ENCODE results near the gene PARVB.

The PARVB gene

DNA sequence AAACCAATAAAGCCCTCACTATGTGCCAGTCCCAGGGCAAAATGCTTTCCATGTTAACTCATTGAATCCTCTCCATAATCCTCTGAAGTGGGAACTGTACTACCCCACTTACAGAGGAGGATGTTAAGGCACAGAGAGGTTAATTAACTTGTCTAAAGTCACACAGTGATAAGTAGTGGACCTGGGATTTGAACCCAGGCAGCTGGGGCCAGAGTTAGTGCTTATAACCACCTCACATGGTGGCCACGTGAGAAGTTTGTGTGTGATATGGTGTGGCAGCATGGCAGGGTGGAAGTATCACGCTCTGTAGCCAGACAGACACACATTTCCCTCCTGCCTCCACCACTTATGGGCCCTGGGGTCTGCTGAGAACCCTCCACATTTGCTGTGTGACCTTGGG lies 173.2 kb downstream of the PARVB start:
- Mint-ChIP-seq H3K27ac (no peak overlapping the region), H3K27me3 (ENCODE audit: low read depth, poor library complexity) (peaks cover 26% of the 10 kb centered on the region), H3K4me1 (peaks cover 9% of the 10 kb centered on the region), H3K9me3 (no peaks in the 10 kb centered on the region), H3K4me3 (no peak overlapping the region), H3K36me3 (ENCODE audit: low read depth) (no peaks in the 10 kb centered on the region)
- TF ChIP-seq, protein P1, sequence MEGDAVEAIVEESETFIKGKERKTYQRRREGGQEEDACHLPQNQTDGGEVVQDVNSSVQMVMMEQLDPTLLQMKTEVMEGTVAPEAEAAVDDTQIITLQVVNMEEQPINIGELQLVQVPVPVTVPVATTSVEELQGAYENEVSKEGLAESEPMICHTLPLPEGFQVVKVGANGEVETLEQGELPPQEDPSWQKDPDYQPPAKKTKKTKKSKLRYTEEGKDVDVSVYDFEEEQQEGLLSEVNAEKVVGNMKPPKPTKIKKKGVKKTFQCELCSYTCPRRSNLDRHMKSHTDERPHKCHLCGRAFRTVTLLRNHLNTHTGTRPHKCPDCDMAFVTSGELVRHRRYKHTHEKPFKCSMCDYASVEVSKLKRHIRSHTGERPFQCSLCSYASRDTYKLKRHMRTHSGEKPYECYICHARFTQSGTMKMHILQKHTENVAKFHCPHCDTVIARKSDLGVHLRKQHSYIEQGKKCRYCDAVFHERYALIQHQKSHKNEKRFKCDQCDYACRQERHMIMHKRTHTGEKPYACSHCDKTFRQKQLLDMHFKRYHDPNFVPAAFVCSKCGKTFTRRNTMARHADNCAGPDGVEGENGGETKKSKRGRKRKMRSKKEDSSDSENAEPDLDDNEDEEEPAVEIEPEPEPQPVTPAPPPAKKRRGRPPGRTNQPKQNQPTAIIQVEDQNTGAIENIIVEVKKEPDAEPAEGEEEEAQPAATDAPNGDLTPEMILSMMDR (IDR thresholded peaks at IDR 0.05) = no peak
- no peak for DNase-seq

DNA sequence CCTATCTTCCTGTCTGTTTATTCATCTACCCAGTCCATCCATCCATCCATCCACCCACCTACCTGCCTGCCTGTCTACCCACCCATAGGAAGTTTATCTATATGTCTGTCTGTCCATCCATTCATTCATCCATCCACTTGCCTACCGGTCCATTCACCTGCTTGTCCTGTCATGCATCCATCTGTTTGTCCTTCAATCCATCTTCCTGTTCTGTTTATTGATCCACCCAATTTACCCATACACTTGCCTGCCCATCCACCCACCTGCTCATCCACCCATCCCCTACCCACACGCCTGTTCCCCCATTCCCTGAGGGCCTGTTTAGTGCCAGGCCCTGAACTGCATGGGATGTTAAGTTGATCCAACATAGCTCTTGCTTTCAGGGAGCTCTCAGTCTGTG lies 175.1 kb downstream of the PARVB start:
- no peaks in the 10 kb centered on the region for H3K9me3 Mint-ChIP-seq
- no peaks in the 10 kb centered on the region for H3K36me3 Mint-ChIP-seq (ENCODE audit: low read depth)
- peaks cover 14% of the 10 kb centered on the region for H3K4me1 Mint-ChIP-seq
- DNase-seq = no peak
- no peak overlapping the region for H3K27ac Mint-ChIP-seq
- peaks cover 24% of the 10 kb centered on the region for H3K27me3 Mint-ChIP-seq (ENCODE audit: low read depth, poor library complexity)
- TF ChIP-seq, protein P1 (IDR thresholded peaks at IDR 0.05) = no peak
- H3K4me3 Mint-ChIP-seq = no peak overlapping the region

- peaks cover 20% of the 10 kb centered on the region for H3K27me3 Mint-ChIP-seq (ENCODE audit: low read depth, poor library complexity)
- H3K4me3 Mint-ChIP-seq = no peak overlapping the region
- no peak overlapping the region for H3K27ac Mint-ChIP-seq
- H3K36me3 Mint-ChIP-seq (ENCODE audit: low read depth) = no peaks in the 10 kb centered on the region
- no peak for DNase-seq
- TF ChIP-seq, protein P1 (IDR thresholded peaks at IDR 0.05) = no peak
- no peaks in the 10 kb centered on the region for H3K9me3 Mint-ChIP-seq
- H3K4me1 Mint-ChIP-seq = peaks cover 14% of the 10 kb centered on the region
Observed at GRCh38 chr22:44199866-44200265, 175.8 kb downstream of the PARVB start.

- H3K4me1 Mint-ChIP-seq = peaks cover 14% of the 10 kb centered on the region
- H3K4me3 Mint-ChIP-seq = no peak overlapping the region
- no peak for DNase-seq
- H3K9me3 Mint-ChIP-seq = no peaks in the 10 kb centered on the region
- H3K27ac Mint-ChIP-seq = no peak overlapping the region
- TF ChIP-seq, protein P1 (IDR thresholded peaks at IDR 0.05) = no peak
- no peaks in the 10 kb centered on the region for H3K36me3 Mint-ChIP-seq (ENCODE audit: low read depth)
- peaks cover 14% of the 10 kb centered on the region for H3K27me3 Mint-ChIP-seq (ENCODE audit: low read depth, poor library complexity)
Observed at GRCh38 chr22:44200451-44200850, 176.3 kb downstream of the PARVB start.

DNA sequence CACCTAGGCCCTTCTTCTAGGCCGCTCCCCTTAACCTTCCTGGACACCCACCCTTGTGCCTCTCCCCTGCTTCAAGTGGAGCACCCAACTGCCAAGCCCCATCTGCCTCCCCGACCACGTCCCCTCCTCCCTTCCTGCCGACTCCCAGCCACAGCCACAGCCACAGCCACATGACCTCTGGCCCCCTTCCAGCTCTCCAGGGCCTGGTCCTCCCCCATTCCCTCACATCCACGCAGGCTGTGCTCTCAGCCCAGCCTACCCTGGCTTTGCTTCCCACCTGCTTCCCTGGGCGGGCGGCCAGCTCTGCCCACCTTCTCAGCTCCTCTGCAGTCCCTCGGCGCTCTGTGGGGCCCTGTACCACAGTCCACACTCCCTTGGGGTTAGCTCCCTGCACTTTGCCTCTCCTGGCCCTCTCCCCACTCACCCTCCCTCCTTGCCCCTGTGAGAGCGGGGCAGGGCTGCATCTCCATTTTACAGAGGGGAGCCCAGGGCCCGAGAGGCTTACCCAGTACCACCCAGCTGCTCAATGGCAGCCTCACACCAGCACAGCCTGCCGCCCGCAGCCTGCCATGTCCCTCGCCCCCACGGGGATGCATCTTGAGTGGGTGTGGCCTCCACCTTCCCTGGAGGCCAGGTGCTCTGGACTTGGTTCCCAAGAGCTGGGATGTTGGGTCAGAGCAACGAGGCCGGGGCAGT lies 176.9 kb downstream of the PARVB start:
- Mint-ChIP-seq H3K27ac (no peak overlapping the region), H3K4me3 (no peak overlapping the region), H3K9me3 (no peaks in the 10 kb centered on the region), H3K27me3 (ENCODE audit: low read depth, poor library complexity) (peaks cover 8% of the 10 kb centered on the region), H3K4me1 (peaks cover 14% of the 10 kb centered on the region), H3K36me3 (ENCODE audit: low read depth) (no peaks in the 10 kb centered on the region)
- TF ChIP-seq, protein P1 (IDR thresholded peaks at IDR 0.05) = no peak
- DNase-seq = no peak

DNA sequence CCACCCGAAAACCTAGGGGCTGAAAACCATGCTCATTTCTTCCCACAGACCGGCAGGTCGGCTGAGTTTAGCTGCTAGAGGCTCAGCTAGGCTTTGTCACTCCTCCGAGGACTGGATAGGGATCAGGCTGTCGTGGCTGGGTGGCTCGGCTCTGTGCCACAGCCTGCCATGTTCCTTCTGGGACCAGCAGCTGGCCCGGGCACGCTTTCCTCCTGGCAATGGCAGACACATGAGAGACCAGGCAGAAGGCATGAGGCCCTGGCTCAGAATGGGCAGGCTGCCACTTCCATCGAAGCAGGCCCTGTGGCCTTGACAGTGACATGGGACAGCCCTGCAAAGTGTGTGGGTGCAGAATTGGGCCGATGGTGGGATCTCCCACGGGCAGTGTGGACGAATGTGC lies 177.6 kb downstream of the PARVB start:
- TF ChIP-seq, protein P1 (IDR thresholded peaks at IDR 0.05) = no peak

More for the DNA sequence above, 177.6 kb downstream of the PARVB start:
- H3K27ac Mint-ChIP-seq = no peak overlapping the region
- H3K4me1 Mint-ChIP-seq = peaks cover 14% of the 10 kb centered on the region
- H3K4me3 Mint-ChIP-seq = no peak overlapping the region
- H3K36me3 Mint-ChIP-seq (ENCODE audit: low read depth) = no peaks in the 10 kb centered on the region
- no peak for DNase-seq
- H3K27me3 Mint-ChIP-seq (ENCODE audit: low read depth, poor library complexity) = peaks cover 8% of the 10 kb centered on the region
- H3K9me3 Mint-ChIP-seq = no peaks in the 10 kb centered on the region
